ENCODE measurements around the gene CPEB2.

CPEB2 gene

GRCh38 chr4:15001869-15002658 lies at the start of gene CPEB2:
Gene CPEB2 (plus strand): TSS chr4:15002481. CDS start chr4:15002674, 193 bp downstream.
- peak; percentile 91 for DNase-seq

DNA sequence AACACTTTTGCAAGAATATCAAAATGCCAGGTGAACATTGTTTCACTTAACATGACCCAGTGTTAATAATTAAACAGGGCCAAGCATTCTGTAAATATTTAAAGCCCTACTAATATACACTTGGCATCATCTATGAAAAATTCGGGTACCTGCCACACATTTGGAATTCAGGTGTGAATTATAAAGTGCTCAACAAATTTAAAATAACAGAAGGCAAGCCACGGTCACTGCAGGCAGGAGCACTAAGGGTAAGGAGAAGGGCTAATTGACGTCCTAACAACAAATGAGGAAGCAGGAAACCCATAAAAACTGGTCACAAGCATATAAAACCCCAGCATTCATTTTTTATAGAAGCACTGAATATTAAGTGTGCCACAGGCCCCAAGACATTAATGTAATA lies 43.8 kb upstream of the CPEB2 start:
- DNase-seq: no peak

- no peak for DNase-seq
These were observed 41.0 kb upstream of the CPEB2 start for GRCh38 chr4:14961292-14961691.

DNA sequence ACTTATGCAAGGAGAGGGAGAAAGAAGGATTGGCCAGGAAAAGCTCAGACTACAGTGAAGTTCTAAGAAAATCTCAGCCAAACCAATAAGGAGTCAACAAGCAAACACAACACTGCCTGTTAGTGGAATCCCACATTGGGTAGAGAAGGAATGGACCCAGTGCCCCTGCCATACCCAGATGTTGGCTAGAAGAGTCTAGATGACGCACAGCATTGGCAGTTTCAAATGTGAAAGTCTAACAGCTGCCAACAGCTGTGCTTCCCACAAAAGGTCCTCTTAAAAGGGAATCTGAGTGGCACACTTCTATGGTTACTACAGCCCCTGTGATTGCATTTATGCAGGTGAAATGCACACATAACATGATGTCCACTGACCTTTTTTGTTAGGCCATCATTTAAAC lies 37.2 kb upstream of the CPEB2 start:
- no peak for DNase-seq

- DNase-seq: no peak
These were observed 34.3 kb upstream of the CPEB2 start for GRCh38 chr4:14967982-14968381.

DNA sequence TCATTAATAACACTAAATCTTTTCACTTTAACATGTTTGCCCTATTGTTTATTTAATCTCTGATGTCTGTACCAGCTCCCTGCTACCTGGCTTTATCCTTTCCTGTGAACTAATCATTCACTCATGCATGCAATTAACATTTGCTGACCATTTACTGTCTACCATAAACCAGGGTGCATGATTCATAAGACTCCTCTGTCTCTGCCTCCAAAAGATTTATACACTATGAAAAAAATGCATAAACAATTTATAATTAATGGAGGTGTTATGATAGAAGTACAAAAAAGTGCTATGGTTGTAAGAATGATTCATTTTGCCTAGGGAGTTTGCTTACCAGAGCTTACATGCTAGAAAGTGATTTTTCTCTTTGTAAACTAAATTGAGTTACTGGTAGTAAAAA lies 24.5 kb upstream of the CPEB2 start:
- DNase-seq: no peak

GRCh38 chr4:14984448-14984847 lies 17.8 kb upstream of the CPEB2 start:
- DNase-seq: no peak

- no peak for DNase-seq
These were observed 17.1 kb upstream of the CPEB2 start for GRCh38 chr4:14985161-14985560.

GRCh38 chr4:14985843-14986242 lies 16.4 kb upstream of the CPEB2 start:
- DNase-seq: no peak

GRCh38 chr4:14987054-14987453 lies 15.2 kb upstream of the CPEB2 start:
- no peak for DNase-seq

GRCh38 chr4:14990484-14990883 lies 11.8 kb upstream of the CPEB2 start:
- no peak for DNase-seq

- DNase-seq: no peak
These were observed 8.0 kb upstream of the CPEB2 start for GRCh38 chr4:14994242-14994641.

DNA sequence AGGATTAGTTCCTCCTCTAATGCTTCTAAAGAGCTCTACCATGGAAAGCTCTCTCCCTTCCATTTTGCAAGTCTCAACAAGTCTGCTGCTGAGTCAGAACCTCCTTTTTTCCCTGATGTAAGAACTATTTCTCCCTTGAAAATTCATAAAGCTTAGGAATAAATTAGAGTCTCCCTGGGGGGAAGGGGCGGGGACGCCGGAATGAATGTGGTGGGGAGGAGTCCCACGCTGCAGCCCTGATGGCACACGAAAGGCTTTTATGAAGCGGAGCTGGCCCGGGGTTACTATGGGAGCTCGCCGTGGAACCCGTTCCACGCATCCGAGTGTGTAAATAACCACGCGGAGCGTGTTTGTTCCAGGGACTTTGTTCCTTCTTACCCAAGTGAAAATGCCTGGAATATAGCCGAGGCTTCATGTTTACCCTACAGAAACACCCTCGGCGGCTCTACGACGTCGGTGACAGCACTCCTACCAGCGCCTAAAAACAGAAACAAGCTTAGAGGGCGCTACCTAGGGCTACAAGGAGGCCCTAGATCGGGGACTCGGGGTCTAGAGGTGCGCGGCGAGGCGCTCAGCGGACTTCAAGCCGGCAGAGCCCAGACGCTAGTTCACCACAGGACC lies 923 bp upstream of the CPEB2 start:
- DNase-seq: peak; percentile 52

DNA sequence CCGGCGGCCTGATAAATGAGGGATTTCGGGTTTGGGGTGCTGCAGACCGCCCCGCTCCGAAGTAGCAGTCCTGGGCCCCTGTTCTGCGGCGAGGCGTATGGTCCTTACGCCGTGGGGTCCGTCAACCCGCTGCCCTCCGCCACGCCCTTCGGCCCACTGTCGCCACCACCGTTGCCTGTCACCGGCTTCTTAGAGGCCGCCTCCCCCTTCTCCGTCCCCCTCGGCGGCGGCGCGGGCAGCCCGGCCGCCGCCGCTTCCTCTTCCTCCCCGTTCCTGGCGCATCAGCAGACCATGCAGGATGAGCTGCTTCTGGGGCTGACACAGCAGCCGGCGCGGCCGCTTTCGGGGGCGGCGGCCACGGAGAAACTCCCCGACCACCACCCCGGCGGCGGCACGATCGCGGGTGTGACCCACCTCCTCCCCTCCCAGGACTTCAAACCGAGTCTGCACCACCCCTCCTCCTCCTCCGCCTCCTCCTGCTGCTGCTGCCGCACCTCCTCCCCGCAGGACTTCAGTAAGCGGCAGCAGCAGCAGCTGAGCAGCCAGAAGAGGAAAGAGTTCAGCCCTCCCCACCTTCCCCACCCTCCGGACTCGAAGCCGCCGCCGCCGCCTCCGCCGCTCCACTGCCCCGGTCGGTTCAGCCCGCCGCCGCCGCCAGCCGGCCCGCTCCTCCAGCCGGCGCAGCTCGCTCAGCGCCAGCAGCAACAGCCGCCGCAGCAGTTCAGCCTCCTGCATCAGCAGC lies 549 bp downstream of the CPEB2 start:
- peak; percentile 86 for DNase-seq

DNA sequence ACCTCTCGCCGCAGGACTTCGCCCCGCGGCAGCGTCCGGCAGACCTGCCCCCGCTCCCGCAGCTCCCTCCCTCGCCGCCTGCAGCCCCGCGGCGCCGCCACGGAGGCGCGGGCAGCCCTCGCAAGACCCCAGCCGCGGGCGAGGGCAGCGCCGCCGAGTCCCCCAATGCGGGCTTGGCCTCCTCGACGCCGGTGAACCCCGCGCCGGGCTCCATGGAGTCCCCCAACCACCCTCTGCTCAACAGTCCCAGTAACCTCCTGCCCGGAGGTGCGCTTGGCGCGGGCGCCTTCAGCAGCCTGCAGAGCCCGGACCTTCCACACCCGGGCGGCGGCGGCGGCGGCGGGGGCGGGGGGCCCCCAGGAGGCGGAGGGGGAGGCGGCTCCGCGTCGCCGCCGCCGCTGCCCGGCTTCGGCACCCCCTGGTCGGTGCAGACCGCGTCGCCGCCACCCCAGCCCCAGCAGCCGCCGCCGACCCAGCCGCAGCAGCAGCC lies 1.2 kb downstream of the CPEB2 start:
- DNase-seq: no peak

- peak; percentile 61 for DNase-seq
These were observed 1.8 kb downstream of the CPEB2 start for GRCh38 chr4:15003891-15004738.

DNA sequence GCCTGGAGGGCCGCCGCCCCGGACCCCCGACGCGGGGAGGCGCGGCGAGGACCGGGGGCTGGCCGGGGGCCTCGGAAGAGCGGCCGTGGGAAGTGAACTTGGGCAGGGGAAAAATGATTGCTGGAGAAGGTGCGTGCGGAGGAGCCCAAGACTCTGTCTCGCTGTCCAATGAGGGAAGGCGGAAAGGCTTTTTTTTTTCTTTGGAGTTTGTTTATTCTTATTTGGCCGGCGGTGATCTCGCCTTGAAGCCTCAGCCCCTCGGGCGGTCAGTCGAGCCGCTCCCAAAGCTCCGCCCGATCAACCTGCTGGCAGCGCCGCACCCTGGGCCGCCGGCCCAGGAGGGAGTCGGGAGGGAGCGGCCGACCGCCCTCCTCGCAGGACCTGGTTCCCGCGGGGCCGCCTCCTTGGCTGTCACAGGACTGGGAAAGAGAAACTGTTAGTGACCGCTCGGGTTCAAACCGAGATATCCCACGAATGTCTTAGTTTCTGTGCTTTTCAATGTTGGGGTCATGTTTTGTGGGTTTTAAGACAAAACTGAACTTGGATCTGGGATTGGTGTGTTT lies 2.5 kb downstream of the CPEB2 start:
- DNase-seq: peak; percentile 31

GRCh38 chr4:15005474-15006115 lies 3.3 kb downstream of the CPEB2 start:
- no peak for DNase-seq

GRCh38 chr4:15006416-15007024 lies 4.2 kb downstream of the CPEB2 start:
- peak; percentile 53 for DNase-seq

DNA sequence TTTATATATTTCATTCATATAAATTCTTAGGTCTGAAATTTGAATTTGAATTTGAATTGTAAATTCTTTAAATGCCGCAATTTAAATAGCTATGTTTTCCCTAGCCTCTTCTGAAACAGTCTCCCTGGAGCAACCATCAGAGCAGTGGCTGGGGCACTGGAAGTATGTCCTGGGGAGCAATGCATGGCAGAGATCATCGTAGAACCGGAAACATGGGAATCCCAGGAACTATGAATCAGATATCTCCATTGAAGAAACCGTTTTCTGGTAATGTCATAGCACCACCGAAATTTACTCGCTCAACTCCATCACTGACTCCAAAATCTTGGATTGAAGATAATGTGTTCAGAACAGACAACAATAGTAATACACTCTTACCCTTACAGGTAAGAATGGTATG lies 4.9 kb downstream of the CPEB2 start:
- DNase-seq: no peak

DNA sequence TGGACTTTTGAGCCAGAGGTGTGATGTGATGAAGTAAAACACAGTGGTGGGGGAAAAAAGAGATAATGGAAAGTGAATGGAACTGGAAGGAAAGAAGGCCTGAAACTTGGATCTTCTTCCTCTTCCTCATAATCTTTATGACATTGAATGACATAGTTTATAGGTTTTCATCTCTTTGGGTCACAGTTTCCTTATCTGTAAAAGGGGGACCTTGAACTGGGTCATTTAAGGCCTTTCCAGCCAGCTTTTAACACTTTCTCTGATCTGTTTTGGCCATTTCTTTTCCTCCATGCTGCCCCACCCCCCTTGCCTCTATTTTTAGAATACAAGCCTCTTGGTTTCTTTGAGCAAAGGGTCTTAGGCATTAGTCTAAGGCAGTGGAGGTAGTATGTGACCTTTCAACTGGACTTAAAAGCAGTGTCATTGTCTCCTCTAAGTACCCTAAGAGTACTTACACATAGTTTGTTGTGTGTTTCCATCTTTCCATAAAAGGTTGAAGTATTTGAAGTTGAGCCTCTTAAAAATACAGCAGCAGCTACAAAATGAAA lies 7.8 kb downstream of the CPEB2 start:
- no peak for DNase-seq
